Activated T-cell treated with anti-CD3 and anti-CD28 coated beads, Interleukin-2, amount 50 U/mL, for 1 hour (primary cell): ENCODE results near the gene VSIG10L2.

Experiments
- DNase-seq: peaks from one replicate; pipeline ENCODE4 v3.0.0-alpha.2; 2020

The VSIG10L2 gene

DNA sequence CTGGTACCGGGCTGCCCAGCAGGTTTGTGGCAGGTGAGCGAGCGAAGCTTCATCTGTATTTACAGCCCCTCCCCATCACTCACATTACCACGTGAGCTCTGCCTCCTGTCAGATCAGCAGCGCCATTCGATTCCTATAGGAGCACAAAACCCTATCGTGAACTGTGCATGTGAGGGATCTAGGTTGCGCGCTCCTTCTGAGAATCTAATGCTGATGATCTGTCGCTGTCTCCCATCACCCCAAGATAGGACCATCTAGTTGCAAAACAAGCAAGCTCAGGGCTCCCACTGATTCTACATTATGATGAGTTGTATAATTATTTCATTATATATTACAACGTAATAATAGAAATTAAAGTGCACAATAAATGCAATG, 15.8 kb upstream of the VSIG10L2 start:
- DNase-seq = no peak

DNA sequence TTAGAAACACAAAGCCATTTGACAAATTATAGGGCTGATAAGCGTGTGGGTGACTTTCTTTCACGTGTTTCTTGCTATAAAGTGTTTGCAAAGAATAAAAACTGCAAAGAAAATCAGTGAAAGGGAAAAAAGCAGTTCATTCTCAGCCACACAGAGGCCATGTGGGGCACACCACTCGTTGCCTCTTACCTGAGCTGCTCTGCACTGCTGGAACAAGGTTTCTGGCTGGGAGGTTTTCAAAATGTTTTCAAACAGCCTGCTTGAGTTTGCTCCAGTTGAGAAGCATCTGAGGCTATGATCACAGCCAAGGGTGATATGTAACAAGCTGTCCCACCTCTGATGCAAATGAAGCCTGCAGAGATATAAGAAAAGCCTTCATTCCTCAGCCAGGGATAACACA, 14.7 kb upstream of the VSIG10L2 start:
- DNase-seq = no peak

DNA sequence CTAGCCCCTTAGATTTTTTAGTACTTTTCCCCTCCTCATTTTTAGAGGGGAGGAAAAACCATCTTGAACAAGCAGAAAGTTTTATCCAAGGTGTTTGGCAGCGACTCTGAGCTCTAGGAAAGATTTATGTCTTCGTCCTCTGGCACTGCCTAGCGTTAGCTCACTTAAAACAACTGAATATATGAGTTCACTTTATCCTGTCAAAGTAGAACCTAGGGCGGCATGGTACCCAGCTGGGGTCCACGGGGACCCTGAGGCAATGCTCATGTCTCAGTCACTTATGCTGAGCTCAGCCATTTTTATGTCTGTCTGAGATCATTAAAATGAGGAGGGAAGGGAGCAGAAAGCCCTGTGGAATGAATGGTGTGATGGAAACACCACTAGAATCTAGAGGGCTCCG, 14.2 kb upstream of the VSIG10L2 start:
- no peak for DNase-seq

- no peak for DNase-seq
Measured at GRCh38 chr11:125932301-125932700, 13.5 kb upstream of the VSIG10L2 start.

GRCh38 chr11:125933030-125933813, 12.6 kb upstream of the VSIG10L2 start:
- DNase-seq = no peak

DNA sequence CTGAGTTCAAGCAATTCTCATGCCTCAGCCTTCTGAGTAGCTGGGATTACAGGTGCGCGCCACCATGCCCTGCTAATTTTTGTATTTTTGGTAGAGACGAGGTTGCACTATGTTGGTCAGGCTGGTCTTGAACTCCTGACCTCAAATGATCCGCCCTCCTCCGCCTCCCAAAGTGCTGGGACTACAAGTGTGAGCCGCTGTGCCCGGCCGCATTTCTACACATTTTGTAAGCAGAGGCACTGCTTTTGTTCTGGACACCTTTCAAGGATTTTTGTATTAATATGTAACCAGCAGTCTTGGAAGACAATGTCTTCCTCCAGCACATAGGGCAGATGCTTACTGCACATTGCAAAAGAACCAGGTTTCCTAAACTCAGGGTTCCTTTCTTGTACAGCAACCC, 11.4 kb upstream of the VSIG10L2 start:
- DNase-seq = no peak

- no peak for DNase-seq
Measured at GRCh38 chr11:125935056-125935455, 10.8 kb upstream of the VSIG10L2 start.

DNA sequence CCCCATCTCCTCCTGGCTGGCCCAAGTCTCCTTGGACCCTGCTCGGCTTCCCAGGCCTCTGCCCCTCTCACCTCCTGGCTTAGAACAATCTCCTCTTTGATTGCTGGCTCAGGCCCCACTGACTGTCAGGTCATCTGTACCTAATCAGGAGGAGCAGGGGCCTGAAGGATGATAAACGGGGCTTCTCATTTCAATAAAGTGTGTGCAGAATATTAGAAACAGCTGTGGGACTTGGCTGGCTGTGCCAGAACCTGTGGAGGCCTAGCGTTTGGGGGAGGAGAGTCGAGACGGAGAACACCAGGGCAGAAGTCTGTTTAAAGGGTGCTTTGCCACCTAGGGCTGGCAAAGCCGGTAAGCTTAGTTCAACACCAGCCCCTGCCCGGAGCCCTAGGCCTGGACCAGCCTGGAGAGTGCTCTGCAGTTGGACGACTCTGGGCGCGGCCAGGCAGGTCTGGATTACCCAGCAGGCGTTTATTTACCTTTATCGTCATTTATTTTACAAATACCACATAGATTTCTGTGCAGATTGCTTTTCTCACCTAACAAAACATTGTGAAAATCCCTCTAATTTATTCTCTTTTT, 10.1 kb upstream of the VSIG10L2 start:
- no peak for DNase-seq

DNA sequence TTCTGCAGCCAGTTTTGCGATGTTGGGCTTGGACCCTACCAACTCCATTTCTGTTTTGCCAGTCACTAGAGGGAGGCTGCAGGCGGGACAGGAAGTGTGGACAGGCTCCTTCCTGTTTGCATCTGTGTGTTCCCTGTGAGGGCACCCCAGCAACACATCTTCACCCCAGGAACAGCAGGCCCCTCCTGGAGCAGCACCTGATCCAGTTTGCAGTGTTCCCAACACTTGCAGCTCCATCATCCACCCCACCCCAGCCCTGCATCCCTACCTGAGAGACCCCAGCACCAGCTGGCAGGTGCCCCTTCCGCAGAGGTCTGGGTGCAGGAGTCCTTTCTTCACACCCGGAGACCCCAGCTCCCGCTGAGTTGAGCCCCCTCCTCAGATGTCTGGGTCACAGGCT, 7.4 kb upstream of the VSIG10L2 start:
- no peak for DNase-seq

GRCh38 chr11:125939081-125939521, 6.7 kb upstream of the VSIG10L2 start:
- no peak for DNase-seq

DNA sequence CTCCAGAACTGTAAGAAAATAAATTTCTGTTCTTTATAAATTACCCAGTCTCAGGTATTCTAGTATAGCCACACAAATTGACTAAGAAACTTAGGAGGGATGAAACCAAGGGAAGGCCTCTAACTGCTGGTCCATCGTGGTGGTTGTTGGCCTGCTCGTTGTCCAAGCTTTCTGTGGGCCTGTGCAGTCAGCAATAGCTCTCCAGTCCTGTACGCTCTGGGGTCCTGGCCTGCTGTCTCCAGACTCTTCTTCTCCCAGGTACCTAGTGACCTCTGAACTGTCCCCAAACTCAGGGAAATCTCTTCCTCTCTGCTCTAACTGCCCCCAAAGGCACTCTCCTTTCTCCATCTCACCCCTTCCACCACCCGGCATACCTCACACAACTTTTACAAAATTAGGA, 5.7 kb upstream of the VSIG10L2 start:
- DNase-seq = no peak

DNA sequence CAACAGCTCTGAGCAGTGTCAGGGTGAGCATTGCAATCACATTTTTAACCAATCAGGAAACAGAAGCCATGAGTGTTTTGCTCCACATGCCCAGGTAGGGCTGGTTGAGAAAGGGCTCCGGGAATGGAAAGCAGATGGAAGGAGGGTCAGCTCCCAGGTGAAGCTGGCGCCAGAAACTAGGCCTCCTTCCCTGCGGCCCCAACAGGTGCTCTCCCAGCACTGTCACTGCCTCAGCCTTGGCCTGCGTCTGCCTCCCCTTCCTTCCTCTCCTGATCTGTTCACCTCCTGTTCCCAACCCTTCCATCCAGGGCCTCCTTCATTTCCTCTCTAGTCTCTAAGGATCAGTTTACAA, 4.6 kb upstream of the VSIG10L2 start:
- no peak for DNase-seq

DNA sequence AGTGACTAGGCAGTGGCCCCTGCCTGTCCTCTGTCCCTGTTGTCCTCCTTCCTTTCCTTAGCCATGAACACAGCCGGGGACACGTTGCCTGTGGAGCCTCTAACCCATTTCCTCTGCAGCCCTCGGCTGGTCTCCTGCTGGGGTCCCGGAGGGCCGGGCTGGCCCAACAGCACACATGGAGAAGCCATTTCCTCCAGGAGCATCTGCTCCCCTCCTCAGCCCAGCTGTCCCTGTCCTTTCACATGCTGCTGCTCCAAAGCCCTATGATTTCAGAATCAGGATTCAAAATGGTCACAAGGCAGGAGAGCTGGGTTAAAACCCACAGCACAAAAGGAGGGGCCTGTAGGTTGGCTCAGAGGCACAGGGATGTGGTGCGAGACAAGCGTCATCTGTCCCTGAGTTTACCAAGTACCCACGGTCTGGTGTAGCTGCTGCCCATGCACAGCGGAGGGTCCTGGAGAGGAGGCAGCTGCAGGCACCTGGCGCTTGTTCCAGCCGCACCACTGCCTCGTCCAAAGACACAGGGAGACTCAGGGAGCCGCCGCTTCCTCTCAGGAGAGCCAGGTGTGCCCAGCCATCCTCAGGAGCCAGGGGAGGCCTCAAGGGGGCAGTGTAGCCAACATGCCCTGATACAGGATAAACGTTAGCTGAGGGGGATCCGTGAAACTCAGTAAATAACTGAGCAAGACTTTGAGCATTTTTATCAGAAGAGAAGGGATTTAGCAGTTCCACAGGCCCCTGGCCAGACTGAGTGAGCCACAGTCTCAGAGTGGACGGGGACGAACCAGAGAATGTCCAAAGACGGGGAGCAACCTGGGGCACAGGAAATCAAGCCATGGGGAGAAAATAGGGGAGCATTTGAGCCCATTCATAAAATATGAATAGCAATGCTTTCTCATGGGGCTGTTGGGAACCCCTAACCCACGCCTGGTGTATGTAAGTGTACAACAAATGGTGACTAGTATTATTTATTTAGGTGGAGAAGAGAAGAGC, 3.9 kb upstream of the VSIG10L2 start:
- DNase-seq = peak; percentile 44

DNA sequence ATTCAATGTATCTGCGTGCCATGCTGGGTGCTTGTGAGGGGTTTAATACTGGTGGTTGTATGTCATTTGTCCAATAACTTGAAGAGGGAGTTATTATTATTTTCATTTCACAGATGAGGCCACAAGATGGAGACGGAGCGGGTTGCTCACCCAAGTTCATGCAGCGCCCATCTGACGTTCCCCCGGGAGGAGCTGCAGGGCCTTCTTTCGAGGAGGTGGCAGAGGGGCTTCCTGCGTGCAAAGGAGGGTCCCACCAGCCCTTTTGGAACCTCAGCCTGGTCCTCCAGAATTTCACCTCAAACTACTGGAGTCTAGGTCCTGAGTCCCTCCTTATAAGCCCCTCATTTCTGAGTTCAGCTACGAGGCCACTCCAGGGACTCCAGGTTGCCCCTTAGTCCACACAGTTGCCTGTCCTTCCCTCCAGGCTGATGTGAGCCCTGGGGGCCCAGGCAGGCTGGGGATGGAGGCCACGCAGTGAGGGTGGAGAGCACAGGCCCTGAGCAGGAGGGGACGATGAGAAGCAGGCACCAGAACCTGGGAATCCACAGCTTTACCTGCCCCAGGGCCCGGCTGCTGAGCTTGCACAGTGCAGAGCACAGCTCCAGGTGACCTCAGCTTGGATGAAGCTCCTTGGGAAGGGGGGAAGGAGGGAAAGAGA, 2.9 kb upstream of the VSIG10L2 start:
- DNase-seq = no peak

- DNase-seq = no peak
Measured at GRCh38 chr11:125943661-125944349, 2.0 kb upstream of the VSIG10L2 start.

GRCh38 chr11:125944350-125945010, 1.4 kb upstream of the VSIG10L2 start:
- DNase-seq = no peak

- DNase-seq = no peak
Measured at GRCh38 chr11:125945011-125945796, 640 bp upstream of the VSIG10L2 start.

- DNase-seq = no peak
Measured at GRCh38 chr11:125946712-125947418, 1.0 kb downstream of the VSIG10L2 start.

GRCh38 chr11:125947419-125948277, 1.8 kb downstream of the VSIG10L2 start:
- DNase-seq = no peak
